NT2/D1 (cell line): ENCODE measurements around the gene MANF.

ENCODE experiments used
- DNase-seq: peaks from one replicate; pipeline ENCODE4 v3.0.0-alpha.2; 2011; ENCODE audit warnings: low read depth, low spot score
- H3K27me3 ChIP-seq: 2 replicates; pipeline ENCODE4 v1.6.0; 2011; ENCODE audit warnings: mild to moderate bottlenecking; ENCODE audit not compliant: insufficient read length, insufficient read depth
- H3K36me3 ChIP-seq: 2 replicates; pipeline ENCODE4 v1.6.1; 2011; ENCODE audit warnings: mild to moderate bottlenecking, low read length, mixed read lengths; ENCODE audit not compliant: insufficient read depth, insufficient read length
- H3K4me1 ChIP-seq: 2 replicates; pipeline ENCODE4 v1.5.1; 2011; ENCODE audit not compliant: insufficient read depth, insufficient read length
- H3K4me3 ChIP-seq: 2 replicates; pipeline ENCODE4 v1.5.1; 2011; ENCODE audit warnings: low read depth; ENCODE audit not compliant: insufficient read length
- H3K9ac ChIP-seq: 2 replicates; pipeline ENCODE4 v1.6.0; 2011; ENCODE audit warnings: low read depth; ENCODE audit not compliant: insufficient read length
- H3K9me3 ChIP-seq: 2 replicates; pipeline ENCODE4 v1.5.1; 2011; ENCODE audit warnings: mild to moderate bottlenecking, low read length; ENCODE audit not compliant: insufficient read depth
- SUZ12 ChIP-seq: IDR thresholded peaks from 2 replicates; pipeline ENCODE4 v1.6.1; 2011; ENCODE audit not compliant: insufficient read length, insufficient read depth; ENCODE audit errors: extremely low read depth
- YY1 ChIP-seq: IDR thresholded peaks from 2 replicates; pipeline ENCODE4 v1.6.1; 2011; ENCODE audit not compliant: insufficient read length, insufficient read depth
- ZNF274 ChIP-seq: IDR thresholded peaks from 2 replicates; pipeline ENCODE4 v1.6.1; 2011; ENCODE audit warnings: mild to moderate bottlenecking, low read depth, low read length

MANF gene

GRCh38 chr3:51384726-51385473, at the start of gene MANF:
Gene MANF, plus strand, starts transcription at chr3:51385291. Its CDS starts 52 bp downstream, at chr3:51385343.
- H3K27me3 ChIP-seq = no peaks in the 10 kb centered on the region
- peaks cover 2% of the 10 kb centered on the region for H3K4me1 ChIP-seq
- H3K36me3 ChIP-seq = peaks cover 43% of the 10 kb centered on the region
- TF ChIP-seq YY1 = peak; percentile 96
- no peak for TF ChIP-seq ZNF274
- DNase-seq = peak; percentile 98
- peaks cover 22% of the 10 kb centered on the region; the same call in 1 of the 2 replicates for H3K9me3 ChIP-seq
- H3K9ac ChIP-seq = peak within 1 kb of the TSS; percentile 97
- H3K4me3 ChIP-seq = peak within 1 kb of the TSS; percentile 90

DNA sequence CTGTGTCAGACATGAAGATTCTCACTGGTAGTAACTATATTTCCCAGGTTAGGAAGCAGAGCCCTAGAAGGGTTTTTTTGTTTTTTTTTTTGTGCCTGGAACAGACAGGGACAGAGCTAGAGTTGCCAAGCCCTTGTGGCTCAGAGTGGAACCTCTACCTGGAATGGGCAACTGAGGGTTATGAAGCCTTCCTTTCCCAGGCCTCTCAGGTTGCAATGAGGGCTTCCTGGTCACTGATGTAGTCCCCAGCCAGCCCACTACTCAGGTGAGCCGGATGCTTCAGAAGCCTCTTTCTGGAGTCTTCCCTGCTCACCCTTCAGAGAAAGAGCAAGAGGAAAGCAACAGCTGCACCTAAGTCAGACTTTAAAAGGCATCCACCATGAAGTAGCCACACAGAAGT, 48.8 kb upstream of the MANF start:
- peaks cover 4% of the 10 kb centered on the region for H3K4me1 ChIP-seq
- DNase-seq = no peak
- no peaks in the 10 kb centered on the region for H3K36me3 ChIP-seq
- H3K27me3 ChIP-seq = no peaks in the 10 kb centered on the region
- H3K4me3 ChIP-seq = no peak overlapping the region
- no peaks in the 10 kb centered on the region for H3K9me3 ChIP-seq
- TF ChIP-seq YY1 (no peak), ZNF274 (no peak), SUZ12 (no peak)
- H3K9ac ChIP-seq = no peak overlapping the region

GRCh38 chr3:51337666-51338065, 47.4 kb upstream of the MANF start:
- Histone ChIP-seq H3K4me3 (no peak overlapping the region), H3K27me3 (no peaks in the 10 kb centered on the region), H3K4me1 (peaks cover 5% of the 10 kb centered on the region), H3K9me3 (no peaks in the 10 kb centered on the region), H3K9ac (no peak overlapping the region), H3K36me3 (no peaks in the 10 kb centered on the region)
- TF ChIP-seq YY1 = no peak
- no peak for TF ChIP-seq ZNF274
- TF ChIP-seq SUZ12 = no peak
- no peak for DNase-seq

- Histone ChIP-seq H3K27me3 (no peaks in the 10 kb centered on the region), H3K9me3 (no peaks in the 10 kb centered on the region), H3K36me3 (no peaks in the 10 kb centered on the region), H3K9ac (no peak overlapping the region), H3K4me1 (peaks cover 5% of the 10 kb centered on the region), H3K4me3 (no peak overlapping the region)
- DNase-seq = no peak
- TF ChIP-seq YY1 (no peak), SUZ12 (no peak), ZNF274 (no peak)
Observed at GRCh38 chr3:51338632-51339031, 46.5 kb upstream of the MANF start.

DNA sequence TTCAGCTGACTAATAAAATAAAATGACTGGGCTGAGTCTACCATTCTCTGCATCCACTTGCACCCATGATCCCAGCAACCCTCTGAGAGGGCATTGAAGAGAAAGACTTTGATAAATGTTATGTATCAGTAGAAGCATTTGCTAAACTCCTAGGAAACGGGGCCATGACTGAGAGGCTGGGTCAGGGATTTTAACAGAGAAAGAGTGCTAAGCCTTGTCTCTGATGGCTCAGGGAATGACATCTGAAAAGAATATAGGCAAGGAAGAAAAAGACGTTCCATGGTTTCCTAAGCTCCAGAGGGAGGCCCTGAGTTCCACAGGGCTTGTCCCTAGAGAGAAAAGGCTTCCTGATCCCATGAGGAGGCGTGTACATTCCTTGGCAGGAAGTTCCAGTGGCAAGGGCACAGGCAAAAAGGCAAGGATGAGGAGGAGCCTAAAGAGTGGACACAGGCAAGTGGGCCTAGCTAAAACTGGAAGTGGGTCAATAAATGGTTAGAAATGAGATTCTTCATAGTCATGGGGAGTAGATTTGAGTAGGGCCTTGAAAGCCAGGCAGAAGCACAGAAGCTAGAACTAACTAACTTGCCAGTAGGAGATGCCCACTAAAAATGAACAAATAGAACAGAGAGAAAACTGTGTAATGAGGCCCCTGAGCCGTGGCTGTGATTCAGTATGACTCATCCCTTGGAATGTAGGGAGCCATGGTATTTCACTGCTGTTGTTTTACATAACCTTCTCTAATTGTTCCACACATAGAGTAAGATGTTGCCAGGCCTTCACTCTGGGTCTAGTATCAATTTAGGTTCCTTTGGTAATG, 44.9 kb upstream of the MANF start:
- H3K9me3 ChIP-seq = no peaks in the 10 kb centered on the region
- DNase-seq = peak; percentile 55
- no peak overlapping the region for H3K4me3 ChIP-seq
- H3K36me3 ChIP-seq = no peaks in the 10 kb centered on the region
- peaks cover 5% of the 10 kb centered on the region for H3K4me1 ChIP-seq
- TF ChIP-seq SUZ12 = no peak
- TF ChIP-seq ZNF274 = no peak
- TF ChIP-seq YY1 = no peak
- H3K27me3 ChIP-seq = no peaks in the 10 kb centered on the region
- H3K9ac ChIP-seq = no peak overlapping the region

DNA sequence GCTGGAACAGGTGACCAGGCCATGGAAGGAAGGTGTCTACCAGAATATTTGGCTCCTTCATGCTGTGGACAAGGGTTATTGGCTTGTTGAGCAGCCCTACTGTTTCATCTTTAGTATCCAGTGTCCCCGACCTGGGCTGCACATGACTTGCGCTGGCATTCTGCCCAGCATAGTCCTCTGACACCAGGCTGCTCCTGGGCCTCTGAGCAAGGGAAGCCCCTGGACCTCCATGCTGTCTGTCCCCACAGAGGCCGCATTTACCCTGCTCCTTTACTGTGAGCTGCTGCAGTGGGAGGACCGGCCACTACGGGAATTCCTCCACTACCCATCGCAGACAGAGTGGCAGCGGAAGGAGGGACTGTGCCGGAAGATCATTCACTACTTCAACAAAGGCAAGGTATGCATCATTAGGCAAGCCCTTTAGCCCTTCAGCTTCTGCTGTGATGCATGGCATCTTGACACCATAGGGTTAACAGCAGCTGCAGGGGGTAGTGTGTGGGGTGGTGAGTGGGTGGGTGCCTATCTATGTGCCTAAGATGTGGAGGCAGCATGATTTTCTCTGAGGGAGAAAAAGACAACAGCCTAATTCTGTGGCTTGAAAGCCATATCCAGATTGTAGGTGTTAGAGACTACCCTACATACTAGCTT, 44.0 kb upstream of the MANF start:
- H3K4me1 ChIP-seq = peaks cover 5% of the 10 kb centered on the region
- no peaks in the 10 kb centered on the region for H3K27me3 ChIP-seq
- H3K4me3 ChIP-seq = no peak overlapping the region
- H3K9ac ChIP-seq = no peak overlapping the region
- no peak for DNase-seq
- H3K9me3 ChIP-seq = no peaks in the 10 kb centered on the region
- no peaks in the 10 kb centered on the region for H3K36me3 ChIP-seq
- no peak for TF ChIP-seq YY1
- TF ChIP-seq ZNF274 = no peak
- no peak for TF ChIP-seq SUZ12
